Measurements from ENCODE around the gene NDE1. TPM values are rescaled to one million over a fixed set of nuclear protein-coding genes. Genes with fewer than 3 reads are reported as not detected.

Gene NDE1
- polyA plus RNA-seq, 1 of the 3 experiments (the other 2 are of a cell fraction) = 27.9 TPM

DNA sequence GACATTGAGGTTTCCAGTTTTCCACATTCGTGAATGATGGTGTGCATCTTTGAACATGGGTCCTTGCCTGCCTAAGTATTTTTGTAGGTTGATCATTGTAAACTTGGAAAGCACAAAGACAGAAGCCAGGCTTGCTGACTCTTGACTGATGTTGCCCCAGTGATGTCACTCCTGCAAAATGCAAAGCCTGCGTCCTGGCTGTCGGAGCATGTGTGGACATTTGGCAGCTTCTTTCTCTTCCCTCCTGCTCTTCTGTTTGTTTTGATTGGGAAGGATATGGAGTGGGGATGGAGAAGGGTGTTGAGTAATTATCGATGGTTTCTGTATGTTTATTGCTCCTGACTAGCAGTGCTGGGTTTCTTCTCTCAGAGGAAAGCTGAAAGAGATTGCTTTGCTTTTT, 3.2 kb downstream of the NDE1 start:
- Histone ChIP-seq H3F3A (replicated peaks; ENCODE audit: insufficient read depth) (peaks cover 9% of the 10 kb centered on the region), H3K4me2 (0 out of 2 replicates have a peak overlapping the region, but pooled peaks have one; percentile 7), H3K9ac (no peak overlapping the region), H3K9me2 (no peaks in the 10 kb centered on the region), H3K4me3 (ENCODE audit: low read depth in 2 of 2, low read length in 1 of 2) (no peak overlapping the region), H3K4me1 (ENCODE audit: control insufficient read depth in 1 of 2, insufficient read depth in 2 of 2, low read depth in 1 of 2, low read length in 1 of 2) (peaks cover 2 to 4% of the 10 kb centered on the region in 2 experiments; a peak in 2 of 4 replicates), H3K36me3 (replicated peaks in 1 of 2; ENCODE audit: control insufficient read depth in 1 of 2, insufficient read depth in 2 of 2, low read length in 1 of 2) (no peaks in the 10 kb centered on the region), H3K79me2 (ENCODE audit: insufficient read depth) (peaks cover 80% of the 10 kb centered on the region), H4K20me1 (ENCODE audit: insufficient read depth) (peaks cover 16% of the 10 kb centered on the region; the same call in 1 of the 2 replicates), H2AFZ (ENCODE audit: low read depth) (no peak overlapping the region), H3K27ac (ENCODE audit: low read depth in 2 of 2, low read length in 1 of 2) (peak overlapping the region; percentile 18 to 26; a peak in 1 of 4 replicates), H3K9me3 (no peaks in the 10 kb centered on the region), H3K27me3 (ENCODE audit: insufficient read depth) (no peaks in the 10 kb centered on the region)
- TF ChIP-seq NRF1 (IDR thresholded peaks at IDR 0.05; ENCODE audit: low read depth, low read length) (no peak), NFIC (IDR thresholded peaks at IDR 0.05; ENCODE audit: borderline replicate concordance) (0 out of 2 replicates have a peak, but pooled peaks have one; percentile 13), SIN3A (IDR thresholded peaks at IDR 0.05; ENCODE audit: borderline replicate concordance, low read depth, low read length) (0 out of 2 replicates have a peak, but pooled peaks have one; percentile 20), JUND (IDR thresholded peaks at IDR 0.05) (peak; percentile 32; the same call in 1 of the 2 replicates), TEAD4 (IDR thresholded peaks at IDR 0.05; ENCODE audit: borderline replicate concordance, insufficient read depth) (no peak), EP300 (IDR thresholded peaks at IDR 0.05; ENCODE audit: borderline replicate concordance in 1 of 2, low read depth in 1 of 2, low read length in 1 of 2) (no peak), TCF12 (IDR thresholded peaks at IDR 0.05) (peak; percentile 67)
- TF ChIP-seq, protein P1, sequence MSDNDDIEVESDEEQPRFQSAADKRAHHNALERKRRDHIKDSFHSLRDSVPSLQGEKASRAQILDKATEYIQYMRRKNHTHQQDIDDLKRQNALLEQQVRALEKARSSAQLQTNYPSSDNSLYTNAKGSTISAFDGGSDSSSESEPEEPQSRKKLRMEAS (IDR thresholded peaks at IDR 0.05; ENCODE audit: low read depth) = peak; percentile 44; the same call in 1 of the 2 replicates
- TF ChIP-seq, protein P2, sequence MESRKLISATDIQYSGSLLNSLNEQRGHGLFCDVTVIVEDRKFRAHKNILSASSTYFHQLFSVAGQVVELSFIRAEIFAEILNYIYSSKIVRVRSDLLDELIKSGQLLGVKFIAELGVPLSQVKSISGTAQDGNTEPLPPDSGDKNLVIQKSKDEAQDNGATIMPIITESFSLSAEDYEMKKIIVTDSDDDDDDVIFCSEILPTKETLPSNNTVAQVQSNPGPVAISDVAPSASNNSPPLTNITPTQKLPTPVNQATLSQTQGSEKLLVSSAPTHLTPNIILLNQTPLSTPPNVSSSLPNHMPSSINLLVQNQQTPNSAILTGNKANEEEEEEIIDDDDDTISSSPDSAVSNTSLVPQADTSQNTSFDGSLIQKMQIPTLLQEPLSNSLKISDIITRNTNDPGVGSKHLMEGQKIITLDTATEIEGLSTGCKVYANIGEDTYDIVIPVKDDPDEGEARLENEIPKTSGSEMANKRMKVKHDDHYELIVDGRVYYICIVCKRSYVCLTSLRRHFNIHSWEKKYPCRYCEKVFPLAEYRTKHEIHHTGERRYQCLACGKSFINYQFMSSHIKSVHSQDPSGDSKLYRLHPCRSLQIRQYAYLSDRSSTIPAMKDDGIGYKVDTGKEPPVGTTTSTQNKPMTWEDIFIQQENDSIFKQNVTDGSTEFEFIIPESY (IDR thresholded peaks at IDR 0.05; ENCODE audit: borderline replicate concordance, low read depth) = no peak
- TF ChIP-seq, protein P3, sequence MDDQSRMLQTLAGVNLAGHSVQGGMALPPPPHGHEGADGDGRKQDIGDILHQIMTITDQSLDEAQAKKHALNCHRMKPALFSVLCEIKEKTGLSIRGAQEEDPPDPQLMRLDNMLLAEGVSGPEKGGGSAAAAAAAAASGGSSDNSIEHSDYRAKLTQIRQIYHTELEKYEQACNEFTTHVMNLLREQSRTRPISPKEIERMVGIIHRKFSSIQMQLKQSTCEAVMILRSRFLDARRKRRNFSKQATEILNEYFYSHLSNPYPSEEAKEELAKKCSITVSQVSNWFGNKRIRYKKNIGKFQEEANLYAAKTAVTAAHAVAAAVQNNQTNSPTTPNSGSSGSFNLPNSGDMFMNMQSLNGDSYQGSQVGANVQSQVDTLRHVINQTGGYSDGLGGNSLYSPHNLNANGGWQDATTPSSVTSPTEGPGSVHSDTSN (IDR thresholded peaks at IDR 0.05) = peak; percentile 65
- TF ChIP-seq, protein P4, sequence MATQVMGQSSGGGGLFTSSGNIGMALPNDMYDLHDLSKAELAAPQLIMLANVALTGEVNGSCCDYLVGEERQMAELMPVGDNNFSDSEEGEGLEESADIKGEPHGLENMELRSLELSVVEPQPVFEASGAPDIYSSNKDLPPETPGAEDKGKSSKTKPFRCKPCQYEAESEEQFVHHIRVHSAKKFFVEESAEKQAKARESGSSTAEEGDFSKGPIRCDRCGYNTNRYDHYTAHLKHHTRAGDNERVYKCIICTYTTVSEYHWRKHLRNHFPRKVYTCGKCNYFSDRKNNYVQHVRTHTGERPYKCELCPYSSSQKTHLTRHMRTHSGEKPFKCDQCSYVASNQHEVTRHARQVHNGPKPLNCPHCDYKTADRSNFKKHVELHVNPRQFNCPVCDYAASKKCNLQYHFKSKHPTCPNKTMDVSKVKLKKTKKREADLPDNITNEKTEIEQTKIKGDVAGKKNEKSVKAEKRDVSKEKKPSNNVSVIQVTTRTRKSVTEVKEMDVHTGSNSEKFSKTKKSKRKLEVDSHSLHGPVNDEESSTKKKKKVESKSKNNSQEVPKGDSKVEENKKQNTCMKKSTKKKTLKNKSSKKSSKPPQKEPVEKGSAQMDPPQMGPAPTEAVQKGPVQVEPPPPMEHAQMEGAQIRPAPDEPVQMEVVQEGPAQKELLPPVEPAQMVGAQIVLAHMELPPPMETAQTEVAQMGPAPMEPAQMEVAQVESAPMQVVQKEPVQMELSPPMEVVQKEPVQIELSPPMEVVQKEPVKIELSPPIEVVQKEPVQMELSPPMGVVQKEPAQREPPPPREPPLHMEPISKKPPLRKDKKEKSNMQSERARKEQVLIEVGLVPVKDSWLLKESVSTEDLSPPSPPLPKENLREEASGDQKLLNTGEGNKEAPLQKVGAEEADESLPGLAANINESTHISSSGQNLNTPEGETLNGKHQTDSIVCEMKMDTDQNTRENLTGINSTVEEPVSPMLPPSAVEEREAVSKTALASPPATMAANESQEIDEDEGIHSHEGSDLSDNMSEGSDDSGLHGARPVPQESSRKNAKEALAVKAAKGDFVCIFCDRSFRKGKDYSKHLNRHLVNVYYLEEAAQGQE (IDR thresholded peaks at IDR 0.05; ENCODE audit: low read depth, low read length) = no peak
- CTCF ChIA-PET = interaction anchor here (1.1 to 1.4 kb wide), 2 partner anchors 11 to 226 kb away, joined by 3 read pairs; no protein-coding TSS in a partner anchor
- POLR2A ChIA-PET = no interaction called here
- DNase-seq = no peak
- 40% methylated on average over 4 of the region's 4 CpGs for WGBS (ENCODE audit: low lambda C conversion rate)

Data from SK-N-SH (cell line).